ENCODE results near the gene TMEM87B. TPM values are rescaled to one million over a fixed set of nuclear protein-coding genes. Genes with fewer than 3 reads are reported as not detected.

TMEM87B gene
- total RNA-seq, 1 experiment from 2014 or later = 14.8 TPM

DNA sequence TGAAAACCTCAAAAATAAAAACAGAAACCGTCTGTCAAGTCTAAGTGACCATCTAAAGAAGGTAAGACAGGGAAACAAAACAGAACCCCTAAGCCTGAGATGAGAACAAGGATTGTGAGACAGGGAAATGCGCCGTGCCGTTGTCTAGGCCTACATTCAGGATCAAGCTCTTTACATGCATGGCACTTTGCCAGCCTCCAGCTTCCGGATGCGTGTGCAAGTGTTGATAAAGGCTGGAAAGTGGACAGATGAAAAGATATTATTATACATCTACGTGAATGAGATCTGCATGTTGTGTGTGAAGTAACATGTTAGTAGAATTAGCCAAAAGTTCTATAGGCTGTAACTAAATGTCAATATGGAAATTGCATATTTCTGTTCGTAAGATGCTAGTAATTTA, 28.6 kb upstream of the TMEM87B start (continued):
- TF ChIP-seq SIN3A (IDR thresholded peaks at IDR 0.05; ENCODE audit: low read depth) (no peak), SP1 (IDR thresholded peaks at IDR 0.05; ENCODE audit: low read depth) (no peak), CEBPB (IDR thresholded peaks at IDR 0.05; ENCODE audit: low read depth) (no peak), ZNF274 (IDR thresholded peaks at IDR 0.05; ENCODE audit: low read depth, low read length) (no peak), CBX3 (IDR thresholded peaks at IDR 0.05; ENCODE audit: low read depth) (no peak), EZH2 (IDR thresholded peaks at IDR 0.05) (no peak), POLR2AphosphoS5 (IDR thresholded peaks at IDR 0.05; ENCODE audit: low read depth, low read length) (no peak), POLR2A (IDR thresholded peaks at IDR 0.05; ENCODE audit: borderline replicate concordance, extremely low read depth, insufficient read depth, insufficient read length) (no peak), SRF (IDR thresholded peaks at IDR 0.05; ENCODE audit: low read depth) (no peak), TCF7L2 (IDR thresholded peaks at IDR 0.05; ENCODE audit: borderline replicate concordance, extremely low read depth, insufficient read depth, insufficient read length) (no peak), ATF3 (IDR thresholded peaks at IDR 0.05) (no peak)
- TF ChIP-seq, protein P1, sequence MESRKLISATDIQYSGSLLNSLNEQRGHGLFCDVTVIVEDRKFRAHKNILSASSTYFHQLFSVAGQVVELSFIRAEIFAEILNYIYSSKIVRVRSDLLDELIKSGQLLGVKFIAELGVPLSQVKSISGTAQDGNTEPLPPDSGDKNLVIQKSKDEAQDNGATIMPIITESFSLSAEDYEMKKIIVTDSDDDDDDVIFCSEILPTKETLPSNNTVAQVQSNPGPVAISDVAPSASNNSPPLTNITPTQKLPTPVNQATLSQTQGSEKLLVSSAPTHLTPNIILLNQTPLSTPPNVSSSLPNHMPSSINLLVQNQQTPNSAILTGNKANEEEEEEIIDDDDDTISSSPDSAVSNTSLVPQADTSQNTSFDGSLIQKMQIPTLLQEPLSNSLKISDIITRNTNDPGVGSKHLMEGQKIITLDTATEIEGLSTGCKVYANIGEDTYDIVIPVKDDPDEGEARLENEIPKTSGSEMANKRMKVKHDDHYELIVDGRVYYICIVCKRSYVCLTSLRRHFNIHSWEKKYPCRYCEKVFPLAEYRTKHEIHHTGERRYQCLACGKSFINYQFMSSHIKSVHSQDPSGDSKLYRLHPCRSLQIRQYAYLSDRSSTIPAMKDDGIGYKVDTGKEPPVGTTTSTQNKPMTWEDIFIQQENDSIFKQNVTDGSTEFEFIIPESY (IDR thresholded peaks at IDR 0.05; ENCODE audit: extremely low read depth, insufficient replicate concordance, low read length) = no peak

DNA sequence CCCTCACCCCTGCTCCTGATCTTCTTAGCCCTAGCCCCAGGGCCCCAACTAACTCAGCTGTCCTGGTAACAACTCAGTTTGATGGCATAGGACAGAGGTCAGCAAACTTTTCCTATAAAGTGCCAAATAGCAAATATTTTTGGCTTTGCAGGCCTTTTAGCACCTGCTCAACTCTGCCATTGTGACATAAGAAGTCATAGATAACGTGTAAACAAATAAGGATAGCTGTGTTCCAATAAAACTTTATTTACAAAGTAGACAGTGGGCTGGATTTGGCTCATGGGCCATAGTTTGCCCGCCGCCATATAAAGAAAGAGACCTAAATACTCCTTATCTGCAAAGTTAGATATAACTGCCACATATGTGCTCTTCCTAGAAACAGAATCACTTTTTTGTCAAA, 27.3 kb upstream of the TMEM87B start:
- Histone ChIP-seq H3K36me3 (ENCODE audit: control insufficient read depth in 1 of 2, insufficient read depth in 2 of 2, low read length in 2 of 2) (no peaks in the 10 kb centered on the region), H3K4me2 (ENCODE audit: low read length) (no peak overlapping the region), H3K27ac (ENCODE audit: low read depth, low read length) (no peak overlapping the region), H2AFZ (ENCODE audit: low read depth, low read length, poor library complexity, severe bottlenecking) (no peak overlapping the region), H3K9me3 (ENCODE audit: control insufficient read depth in 1 of 2, insufficient read depth in 1 of 2, low read depth in 1 of 2, low read length in 2 of 2) (no peaks in the 10 kb centered on the region), H3K9me2 (ENCODE audit: insufficient read depth) (no peaks in the 10 kb centered on the region), H3K27me3 (ENCODE audit: insufficient read depth, low read length) (no peaks in the 10 kb centered on the region), H3K4me1 (ENCODE audit: control insufficient read depth in 1 of 2, insufficient read depth in 2 of 2, low read length in 2 of 2) (peaks cover 14 to 15% of the 10 kb centered on the region in 2 experiments), H3K79me2 (ENCODE audit: insufficient read depth, low read length) (no peaks in the 10 kb centered on the region), H4K20me1 (ENCODE audit: insufficient read depth) (no peaks in the 10 kb centered on the region), H3K4me3 (replicated peaks in 1 of 2; ENCODE audit: low read depth in 1 of 2, low read length in 2 of 2) (no peak overlapping the region), H3K9ac (ENCODE audit: low read length) (no peak overlapping the region)
- intact Hi-C loops (cut with micrococcal nuclease) = no loop called here
- no peak for ATAC-seq
- RAD21 ChIA-PET (ENCODE audit: low non-redundant PET in 1 of 2, low total read pairs in 2 of 2, uncharacterized antibody in 2 of 2, unreplicated experiment in 2 of 2) = no interaction called here
- BruUV-seq (replicated peaks) = no TSS peak
- DNase-seq (ENCODE audit: low read depth, low spot score) = no peak
- CTCF ChIA-PET = no interaction called here
- POLR2A ChIA-PET = no interaction called here
- TF ChIP-seq SIN3A (IDR thresholded peaks at IDR 0.05; ENCODE audit: low read depth) (no peak), EGR1 (IDR thresholded peaks at IDR 0.05; ENCODE audit: low read depth) (no peak), EZH2 (IDR thresholded peaks at IDR 0.05) (no peak), POLR2AphosphoS5 (IDR thresholded peaks at IDR 0.05; ENCODE audit: low read depth, low read length) (no peak), ZFX (IDR thresholded peaks at IDR 0.05) (no peak), ELF1 (IDR thresholded peaks at IDR 0.05; ENCODE audit: borderline replicate concordance, low read depth) (no peak), ATF3 (IDR thresholded peaks at IDR 0.05) (no peak), JUND (IDR thresholded peaks at IDR 0.05) (no peak), MAX (IDR thresholded peaks at IDR 0.05) (no peak), POLR2A (IDR thresholded peaks at IDR 0.05; ENCODE audit: borderline replicate concordance, extremely low read depth, insufficient read depth, insufficient read length) (no peak)
- TF ChIP-seq, protein P2, sequence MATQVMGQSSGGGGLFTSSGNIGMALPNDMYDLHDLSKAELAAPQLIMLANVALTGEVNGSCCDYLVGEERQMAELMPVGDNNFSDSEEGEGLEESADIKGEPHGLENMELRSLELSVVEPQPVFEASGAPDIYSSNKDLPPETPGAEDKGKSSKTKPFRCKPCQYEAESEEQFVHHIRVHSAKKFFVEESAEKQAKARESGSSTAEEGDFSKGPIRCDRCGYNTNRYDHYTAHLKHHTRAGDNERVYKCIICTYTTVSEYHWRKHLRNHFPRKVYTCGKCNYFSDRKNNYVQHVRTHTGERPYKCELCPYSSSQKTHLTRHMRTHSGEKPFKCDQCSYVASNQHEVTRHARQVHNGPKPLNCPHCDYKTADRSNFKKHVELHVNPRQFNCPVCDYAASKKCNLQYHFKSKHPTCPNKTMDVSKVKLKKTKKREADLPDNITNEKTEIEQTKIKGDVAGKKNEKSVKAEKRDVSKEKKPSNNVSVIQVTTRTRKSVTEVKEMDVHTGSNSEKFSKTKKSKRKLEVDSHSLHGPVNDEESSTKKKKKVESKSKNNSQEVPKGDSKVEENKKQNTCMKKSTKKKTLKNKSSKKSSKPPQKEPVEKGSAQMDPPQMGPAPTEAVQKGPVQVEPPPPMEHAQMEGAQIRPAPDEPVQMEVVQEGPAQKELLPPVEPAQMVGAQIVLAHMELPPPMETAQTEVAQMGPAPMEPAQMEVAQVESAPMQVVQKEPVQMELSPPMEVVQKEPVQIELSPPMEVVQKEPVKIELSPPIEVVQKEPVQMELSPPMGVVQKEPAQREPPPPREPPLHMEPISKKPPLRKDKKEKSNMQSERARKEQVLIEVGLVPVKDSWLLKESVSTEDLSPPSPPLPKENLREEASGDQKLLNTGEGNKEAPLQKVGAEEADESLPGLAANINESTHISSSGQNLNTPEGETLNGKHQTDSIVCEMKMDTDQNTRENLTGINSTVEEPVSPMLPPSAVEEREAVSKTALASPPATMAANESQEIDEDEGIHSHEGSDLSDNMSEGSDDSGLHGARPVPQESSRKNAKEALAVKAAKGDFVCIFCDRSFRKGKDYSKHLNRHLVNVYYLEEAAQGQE (IDR thresholded peaks at IDR 0.05; ENCODE audit: low read depth) = no peak
- TF ChIP-seq, protein P1 (IDR thresholded peaks at IDR 0.05; ENCODE audit: extremely low read depth, insufficient replicate concordance, low read length) = no peak

Data from HCT116 (cell line).